Islet of Langerhans (tissue), 1 donor: ENCODE results near the gene TSPAN16.

ENCODE experiments used
- FAIRE-seq: peaks from one replicate; lab custom pipeline; 2011; peaks lifted over from hg19 to GRCh38; lab: Jason Lieb, UNC

TSPAN16 gene

DNA sequence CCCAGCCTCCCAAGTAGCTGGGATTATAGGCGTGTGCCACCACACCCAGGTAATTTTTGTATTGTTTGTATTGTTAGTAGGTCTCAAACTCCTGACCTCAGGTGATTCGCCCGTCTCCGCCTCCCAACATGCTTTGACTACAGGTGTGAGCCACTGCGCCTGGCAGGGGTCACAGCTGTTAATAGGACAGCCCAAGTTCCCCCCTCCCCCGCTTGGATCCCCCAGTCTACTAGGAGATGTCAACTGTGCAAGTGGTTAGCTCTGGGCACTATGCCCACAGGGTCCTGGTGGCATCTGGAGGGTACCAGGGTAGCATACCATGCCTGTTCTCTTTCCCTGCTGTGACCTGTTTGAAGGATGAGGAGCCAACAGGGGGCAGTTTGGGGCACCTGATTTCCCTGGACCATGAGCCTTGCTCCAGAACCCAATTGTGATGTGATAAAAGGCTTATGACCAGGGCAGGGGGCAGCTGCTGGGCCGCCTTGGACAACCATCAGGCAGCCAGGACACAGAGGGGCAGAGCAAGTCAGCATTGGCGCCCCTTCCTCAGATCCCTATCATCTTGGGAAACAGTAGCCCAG is at the start of gene TSPAN16:
TSS of gene TSPAN16 (plus strand) at position 496 of the 581 bp plus-strand sequence. CDS start 138 bp downstream, outside the sequence.
- no peak for FAIRE-seq

- FAIRE-seq = no peak
Observed at GRCh38 chr19:11246941-11247340, 49.0 kb upstream of the TSPAN16 start.

GRCh38 chr19:11247391-11247790 is 48.6 kb upstream of the TSPAN16 start:
- FAIRE-seq = no peak

DNA sequence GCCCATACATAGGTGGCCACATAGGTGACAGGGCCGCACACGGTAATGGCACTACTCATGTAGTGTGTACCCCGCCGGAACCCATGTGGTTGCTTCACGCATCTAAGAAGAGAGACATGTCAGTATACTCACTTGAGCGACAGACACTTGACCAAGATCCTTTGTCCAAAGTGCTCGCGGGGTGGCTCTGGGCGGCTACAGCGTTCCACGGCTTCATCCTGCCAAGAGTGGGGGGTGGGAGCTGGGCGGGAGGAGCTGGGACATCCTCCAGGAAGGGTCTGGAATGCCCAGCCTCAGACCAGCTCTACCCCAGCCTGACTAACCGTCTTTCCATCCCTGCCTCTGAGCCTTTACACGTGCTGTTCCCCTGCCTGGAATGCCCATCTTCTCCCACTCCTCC is 48.0 kb upstream of the TSPAN16 start:
- FAIRE-seq = no peak

DNA sequence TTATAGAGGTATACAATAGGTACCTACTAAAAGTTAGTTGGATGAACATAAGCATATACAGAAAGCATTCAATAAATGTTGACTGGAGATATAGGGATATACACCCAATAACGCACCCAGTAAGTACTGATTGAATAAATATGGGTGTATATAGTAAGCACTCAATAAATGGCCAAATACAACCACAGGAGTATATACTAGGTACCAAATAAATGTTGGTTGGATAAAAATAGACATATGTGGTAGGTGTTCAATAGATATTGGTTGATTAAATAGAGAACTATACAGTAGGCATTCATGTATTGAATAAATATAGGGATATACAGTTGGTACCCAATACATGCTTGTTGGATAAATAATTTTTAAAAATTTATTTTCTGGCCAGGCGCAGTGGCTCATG is 47.1 kb upstream of the TSPAN16 start:
- no peak for FAIRE-seq

GRCh38 chr19:11251217-11251616 is 44.7 kb upstream of the TSPAN16 start:
- no peak for FAIRE-seq

DNA sequence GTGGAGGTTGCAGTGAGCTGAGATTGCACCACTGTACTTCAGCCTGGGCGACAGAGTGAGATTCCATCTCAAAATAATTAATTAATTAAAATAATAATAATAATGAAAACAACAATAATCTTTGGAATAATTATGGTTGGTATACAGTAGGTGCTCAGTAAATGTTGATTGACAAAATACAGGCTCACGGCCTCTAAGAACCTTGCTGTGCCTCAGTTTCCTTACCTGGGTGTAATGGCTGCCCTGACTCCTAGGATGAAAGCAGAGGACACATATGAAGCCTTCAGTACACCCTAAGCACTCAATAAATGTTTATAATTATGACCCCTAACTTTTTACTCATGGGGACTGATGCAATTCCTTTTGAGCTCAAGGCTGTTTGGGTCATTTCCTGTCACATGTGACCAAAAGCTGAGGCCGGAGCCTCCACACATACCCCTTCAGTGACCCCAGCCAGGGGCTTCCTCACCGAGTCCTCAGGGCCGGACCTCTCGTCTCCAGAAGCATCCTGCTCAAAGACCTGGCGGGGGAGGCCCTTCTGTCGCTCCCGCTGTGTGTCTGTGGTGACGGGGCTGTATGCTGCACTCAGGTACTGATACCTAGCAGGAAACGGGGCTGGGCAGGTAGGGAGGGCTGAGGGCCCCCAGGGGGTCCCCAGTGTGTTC is 44.2 kb upstream of the TSPAN16 start:
- no peak for FAIRE-seq

DNA sequence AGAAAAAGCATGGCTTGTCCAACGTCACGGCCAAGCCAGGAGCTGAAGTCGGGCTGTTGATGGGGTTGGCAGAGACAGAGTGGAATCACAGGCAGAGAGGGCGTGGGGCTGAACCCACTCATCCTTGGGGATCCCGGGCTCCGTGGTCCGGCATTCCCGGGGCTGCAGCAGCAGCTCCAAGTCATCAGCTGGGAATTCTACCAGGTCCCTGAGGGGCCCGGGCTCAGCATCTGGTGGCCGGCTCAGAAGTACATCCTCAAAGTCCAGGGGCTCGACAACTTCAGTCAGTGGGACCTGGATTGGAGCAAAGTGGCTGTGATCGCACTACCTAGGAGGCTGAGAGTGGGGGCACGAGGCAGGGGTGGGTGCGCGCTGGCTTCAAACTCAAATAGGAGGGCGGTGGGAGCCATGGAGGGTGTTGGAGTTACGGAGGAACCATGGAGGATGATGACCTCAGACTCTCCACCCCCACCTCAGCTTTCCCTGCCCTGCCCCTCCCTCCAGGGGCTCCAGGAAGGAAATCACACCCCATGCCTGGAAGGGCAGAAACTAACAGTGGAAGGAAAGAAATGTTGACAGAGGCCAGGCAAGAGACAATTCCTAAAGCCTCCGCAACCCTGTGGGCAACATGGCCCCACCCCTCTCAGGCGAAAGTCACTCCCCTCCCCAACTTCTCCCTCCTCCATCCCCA is 43.1 kb upstream of the TSPAN16 start:
- FAIRE-seq = no peak

DNA sequence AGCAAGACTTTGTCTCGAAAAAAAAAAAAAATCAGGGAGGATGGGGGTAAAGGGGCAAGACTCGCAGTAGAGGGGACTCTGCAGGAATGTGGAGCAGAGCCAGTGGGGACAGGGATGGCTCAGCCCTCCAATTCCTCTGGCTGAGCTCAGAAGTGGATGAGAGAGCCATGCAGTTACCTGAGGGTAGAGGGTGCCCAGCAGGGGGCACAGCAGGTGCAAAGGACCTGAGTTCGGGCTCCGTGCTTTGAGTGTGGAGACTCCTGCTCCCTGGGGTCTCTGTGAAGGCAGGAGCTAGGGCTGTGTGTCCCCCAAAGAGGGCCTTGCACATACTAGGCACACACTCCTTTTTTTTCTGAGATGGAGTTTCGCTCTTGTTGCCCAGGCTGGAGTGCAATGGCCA is 41.3 kb upstream of the TSPAN16 start:
- no peak for FAIRE-seq

- no peak for FAIRE-seq
Observed at GRCh38 chr19:11256189-11256588, 39.8 kb upstream of the TSPAN16 start.

DNA sequence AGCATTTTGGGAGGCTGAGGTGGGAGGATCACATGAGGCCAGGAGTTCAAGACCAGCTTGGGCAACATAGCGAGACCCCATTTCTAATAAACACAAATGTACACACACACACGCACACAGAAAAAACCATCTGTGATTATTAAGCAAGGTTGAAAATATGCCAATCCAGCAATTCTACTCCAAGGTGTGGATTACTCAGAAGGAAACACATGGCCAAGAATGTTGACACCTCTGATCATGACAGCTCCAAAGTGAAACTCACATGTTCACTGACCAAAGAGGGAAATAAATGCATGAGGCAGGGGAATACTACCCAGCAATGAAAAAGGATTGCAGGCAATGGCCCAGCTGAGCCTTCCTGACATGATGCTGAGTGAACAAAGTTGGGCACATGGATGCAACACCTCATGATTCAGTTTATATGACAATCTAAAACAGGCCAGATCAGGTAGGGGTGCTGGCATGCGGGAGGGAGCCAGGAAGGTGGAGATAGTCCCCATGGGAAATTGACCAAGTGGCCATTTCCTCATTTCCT is 38.0 kb upstream of the TSPAN16 start:
- no peak for FAIRE-seq

- no peak for FAIRE-seq
Observed at GRCh38 chr19:11260996-11261395, 35.0 kb upstream of the TSPAN16 start.

- FAIRE-seq = no peak
Observed at GRCh38 chr19:11261431-11261970, 34.5 kb upstream of the TSPAN16 start.

DNA sequence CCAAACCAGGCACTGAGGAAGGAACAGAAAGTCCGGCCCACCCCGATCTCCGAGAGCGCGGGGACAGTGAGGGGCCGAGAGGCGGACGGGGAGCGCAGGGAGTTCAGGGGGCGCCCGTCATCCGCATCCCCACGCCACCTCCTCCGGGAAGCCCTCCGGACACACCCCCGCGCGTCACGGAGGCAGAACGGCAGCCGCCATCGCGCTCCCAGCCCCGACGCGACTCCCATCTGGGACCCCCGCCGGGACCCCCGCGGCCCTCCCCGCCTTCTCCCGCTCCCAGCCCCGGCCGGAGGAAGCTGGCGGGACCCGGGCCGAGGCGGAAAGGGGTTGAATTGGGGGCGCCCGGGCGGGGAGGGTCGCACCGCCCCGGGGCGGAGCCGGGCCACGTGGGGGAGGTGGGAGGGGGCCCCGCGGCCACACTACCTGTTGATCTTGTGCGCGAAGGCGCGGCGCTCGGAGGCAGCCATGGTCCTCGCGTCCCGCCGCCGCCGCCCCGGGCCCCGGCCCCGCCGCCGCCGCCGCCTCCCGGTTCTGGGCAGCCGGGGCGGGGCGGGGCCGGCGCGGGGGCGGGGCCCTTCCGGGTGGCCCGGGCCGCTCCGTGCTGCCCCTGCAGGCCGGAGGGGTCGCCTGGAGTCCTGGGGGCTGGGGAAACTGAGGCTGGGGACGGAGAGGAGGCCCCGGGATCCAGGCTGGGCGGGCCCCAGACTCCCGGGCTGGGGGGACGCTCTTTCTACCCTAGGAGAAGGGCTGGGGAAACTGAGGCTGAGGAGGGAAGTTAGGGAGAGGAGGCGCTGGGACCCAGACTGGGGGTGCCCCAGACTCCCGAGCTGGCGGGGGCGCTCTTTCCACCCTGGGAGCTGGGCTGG is 33.8 kb upstream of the TSPAN16 start, which contains the start of gene DOCK6:
TSS of gene DOCK6 (minus strand) at position 554 of the 869 bp plus-strand sequence. CDS start at position 470, 84 bp downstream.
- no peak for FAIRE-seq

- FAIRE-seq = no peak
Observed at GRCh38 chr19:11263726-11264125, 32.2 kb upstream of the TSPAN16 start.

- no peak for FAIRE-seq
Observed at GRCh38 chr19:11264452-11265176, 31.3 kb upstream of the TSPAN16 start.

GRCh38 chr19:11265177-11265784 is 30.7 kb upstream of the TSPAN16 start:
- FAIRE-seq = no peak

GRCh38 chr19:11265785-11266236 is 30.1 kb upstream of the TSPAN16 start:
- no peak for FAIRE-seq

DNA sequence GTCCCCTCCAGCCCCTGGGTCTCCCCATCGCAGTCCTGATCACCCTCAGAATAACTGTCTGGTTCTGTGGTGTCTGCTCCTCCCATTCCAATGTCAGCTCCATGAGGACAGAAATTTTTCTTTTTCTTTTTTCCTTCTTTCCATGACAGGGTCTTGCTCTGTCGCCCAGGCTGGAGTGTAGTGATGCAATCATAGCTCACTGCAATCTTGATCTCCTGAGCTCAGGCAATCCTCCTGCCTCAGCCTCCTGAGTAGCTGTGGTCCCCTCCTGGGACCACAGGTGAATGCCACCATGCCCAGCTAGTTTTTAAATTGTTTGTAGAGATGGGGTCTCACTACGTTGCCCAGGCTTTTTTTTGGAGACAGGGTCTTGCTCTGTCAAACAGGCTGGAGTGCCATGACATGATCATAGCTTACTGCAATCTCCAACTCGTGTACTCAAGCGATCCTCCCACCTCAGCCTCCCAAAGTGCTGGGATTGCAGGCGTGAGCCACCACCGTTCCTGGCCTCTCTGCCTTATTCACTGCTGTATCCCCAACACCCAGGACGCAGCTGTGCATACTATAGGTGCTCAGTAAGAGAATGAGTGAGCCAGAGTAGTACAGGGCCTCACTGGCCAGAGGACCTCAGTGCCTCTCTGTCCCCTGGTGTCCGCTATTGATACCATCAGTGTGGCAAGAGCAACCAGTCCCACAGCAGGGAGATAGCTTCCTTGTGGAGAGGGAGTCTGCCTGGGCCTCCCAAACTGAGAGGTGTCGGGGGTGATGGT is 28.5 kb upstream of the TSPAN16 start:
- FAIRE-seq = no peak

DNA sequence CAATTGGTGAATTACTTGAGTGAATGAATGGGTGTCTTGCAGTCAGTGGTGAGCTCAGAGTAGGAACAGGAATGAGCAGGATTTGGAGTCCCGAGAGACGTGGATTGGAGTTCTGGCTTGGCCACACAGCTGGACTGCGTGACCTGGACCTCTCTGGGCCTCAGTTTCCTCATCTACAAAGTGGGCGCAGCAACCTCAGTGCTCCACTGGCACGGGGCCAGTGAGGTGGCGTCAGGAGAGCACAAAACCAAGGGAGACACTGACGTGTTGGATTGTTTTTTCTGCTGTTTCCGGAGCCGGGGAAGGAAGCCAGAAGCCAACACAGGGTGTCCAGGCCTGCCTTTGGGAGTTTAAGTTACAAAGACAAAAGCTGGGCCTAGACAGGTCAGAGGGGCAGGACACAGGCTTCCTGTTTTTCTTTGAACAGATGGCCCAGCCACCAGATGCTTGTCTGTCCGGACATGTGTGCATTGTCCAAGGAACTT is 27.1 kb upstream of the TSPAN16 start:
- no peak for FAIRE-seq
